ENCODE data around the gene P4HB.

GRCh38 chr17:81859906-81860755, at the start of gene P4HB:
- TF ChIP-seq CTCF (conservative IDR thresholded peaks at IDR 0.05 in 1 of 2, IDR thresholded peaks at IDR 0.05 in 1 of 2; ENCODE audit: low read depth in 1 of 2, low read length in 2 of 2) (no peak), EZH2 (IDR thresholded peaks at IDR 0.05; ENCODE audit: low read length, missing control alignments) (no peak)
